BLaER1 treated with 17β-estradiol and CSF1 and Interleukin-3, amounts not matched to agents 10 nM and 100 nM (cell line): ENCODE measurements around the gene RHOT2.

Experiments
- H3K27ac ChIP-seq, 11 experiments: shearing (Covaris generic); formaldehyde crosslinking; 2 replicates each; pipeline ENCODE4 v1.8.1; 2022
- H3K27me3 ChIP-seq, 11 experiments: shearing (Covaris generic); formaldehyde crosslinking; 2 replicates each; pipeline ENCODE4 v1.8.1; 2022
- H3K36me3 ChIP-seq, 11 experiments: shearing (Covaris generic); formaldehyde crosslinking; 2 replicates each; pipeline ENCODE4 v1.8.1; 2022
- H3K4me1 ChIP-seq, 10 experiments: shearing (Covaris generic); formaldehyde crosslinking; 2 replicates each; pipeline ENCODE4 v1.8.1; 2022
- H3K4me2 ChIP-seq, 11 experiments: shearing (Covaris generic); formaldehyde crosslinking; 2 replicates each; pipeline ENCODE4 v1.8.1; 2022
- H3K4me3 ChIP-seq, 10 experiments: shearing (Covaris generic); formaldehyde crosslinking; 2 replicates each; pipeline ENCODE4 v1.8.1; 2022
- H3K9ac ChIP-seq, 11 experiments: shearing (Covaris generic); formaldehyde crosslinking; 2 replicates each; pipeline ENCODE4 v1.8.1; 2022
- H3K9me3 ChIP-seq, 11 experiments: shearing (Covaris generic); formaldehyde crosslinking; replicated peaks in 1 of 11; 2 replicates each; pipeline ENCODE4 v1.8.1; 2022
- H4K20me1 ChIP-seq, 11 experiments: shearing (Covaris generic); formaldehyde crosslinking; 2 replicates each; pipeline ENCODE4 v1.8.1; 2022
- Cebpa-rat ChIP-seq, 11 experiments: shearing (Covaris generic); IDR thresholded peaks; 2 replicates each; pipeline ENCODE4 v1.8.1; 2022

The RHOT2 gene

DNA sequence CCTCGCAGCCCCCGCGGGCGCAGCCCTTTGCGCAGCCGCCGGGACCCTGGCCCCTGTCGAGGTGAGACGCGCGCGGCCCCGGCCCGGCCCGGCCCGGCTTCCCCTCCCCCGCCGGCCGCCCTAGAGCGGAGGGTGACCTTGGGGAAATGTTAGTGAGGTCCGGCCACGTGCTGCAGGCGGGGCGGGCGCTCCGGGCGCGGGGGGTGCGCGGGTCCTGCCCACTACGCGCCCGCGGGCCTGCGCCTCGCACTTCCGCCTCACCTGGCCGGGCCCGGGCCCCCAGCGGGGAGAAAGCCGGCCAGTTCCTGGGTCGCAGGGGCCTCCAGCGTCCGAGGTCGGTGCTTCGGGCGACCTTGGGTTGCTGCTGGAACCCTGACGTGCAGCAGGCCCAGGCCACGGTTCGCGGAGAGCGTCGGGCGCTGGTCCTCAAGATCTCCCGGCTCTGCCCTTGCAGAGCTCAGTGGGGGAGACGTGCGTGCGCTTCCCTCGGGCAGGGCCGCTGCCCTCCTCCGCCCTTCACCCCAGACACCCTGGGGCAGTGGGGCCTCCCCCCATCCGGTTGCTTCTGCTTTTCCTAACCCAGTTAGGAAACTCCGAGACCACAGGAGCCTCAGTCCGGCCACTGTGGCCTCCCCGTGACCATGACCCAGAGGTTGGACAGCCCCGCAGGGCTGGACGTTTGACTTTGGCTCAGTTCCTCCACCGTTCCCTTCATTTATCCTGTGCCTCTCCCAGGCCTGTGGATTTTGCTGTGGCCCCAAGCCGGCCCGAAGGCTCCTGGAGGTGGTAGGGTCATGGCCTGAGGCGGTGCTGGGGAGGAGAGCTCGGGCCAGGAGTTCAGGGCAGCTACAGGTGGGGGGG, 25.5 kb upstream of the RHOT2 start:
- Histone ChIP-seq H3K9ac (peak overlapping the region; percentile 76 to 92 (median 87)), H3K4me2 (peak overlapping the region; percentile 86 to 100 (median 99)), H3K27ac (peak overlapping the region; percentile 78 to 91 (median 85)), H3K36me3 (peaks cover 0 to 35% (median 20%) of the 10 kb centered on the region in 11 experiments; a peak in 15 of 22 replicates), H3K9me3 (no peaks in the 10 kb centered on the region), H3K27me3 (no peaks in the 10 kb centered on the region), H3K4me1 (peaks cover 76 to 92% (median 84%) of the 10 kb centered on the region in 10 experiments), H3K4me3 (peak overlapping the region; percentile 76 to 95 (median 86)), H4K20me1 (peaks cover 26 to 51% (median 48%) of the 10 kb centered on the region in 11 experiments; a peak in 19 of 22 replicates)
- no peak for TF ChIP-seq Cebpa-rat (IDR thresholded peaks at IDR 0.05)

DNA sequence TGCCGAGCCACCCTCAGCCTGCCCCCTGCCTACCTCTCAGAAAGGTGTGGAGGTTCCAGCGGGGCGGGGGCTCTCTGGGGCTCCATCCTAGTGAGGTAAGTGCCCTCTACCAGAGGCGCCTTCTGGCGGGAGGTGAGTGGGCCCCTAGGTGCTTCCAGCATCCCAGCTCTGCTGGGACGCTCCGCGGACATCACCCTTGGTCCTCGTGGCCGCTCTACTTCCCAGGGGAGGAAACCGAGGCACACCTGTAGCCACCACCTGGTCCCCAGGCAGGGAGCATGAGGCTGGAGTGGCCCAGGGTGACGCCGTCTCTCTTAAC, 24.9 kb upstream of the RHOT2 start:
- H3K4me1 ChIP-seq = peaks cover 76 to 92% (median 84%) of the 10 kb centered on the region in 10 experiments
- peaks cover 0 to 37% (median 22%) of the 10 kb centered on the region in 11 experiments; a peak in 15 of 22 replicates for H3K36me3 ChIP-seq
- no peaks in the 10 kb centered on the region for H3K9me3 ChIP-seq
- H3K9ac ChIP-seq = peak overlapping the region; percentile 76 to 92 (median 87)
- no peaks in the 10 kb centered on the region for H3K27me3 ChIP-seq
- peak overlapping the region; percentile 86 to 100 (median 99) for H3K4me2 ChIP-seq
- no peak for TF ChIP-seq Cebpa-rat (IDR thresholded peaks at IDR 0.05)
- peak overlapping the region; percentile 76 to 95 (median 86) for H3K4me3 ChIP-seq
- H3K27ac ChIP-seq = peak overlapping the region; percentile 78 to 91 (median 85); a peak in 21 of 22 replicates
- H4K20me1 ChIP-seq = peaks cover 26 to 57% (median 52%) of the 10 kb centered on the region in 11 experiments; a peak in 19 of 22 replicates

DNA sequence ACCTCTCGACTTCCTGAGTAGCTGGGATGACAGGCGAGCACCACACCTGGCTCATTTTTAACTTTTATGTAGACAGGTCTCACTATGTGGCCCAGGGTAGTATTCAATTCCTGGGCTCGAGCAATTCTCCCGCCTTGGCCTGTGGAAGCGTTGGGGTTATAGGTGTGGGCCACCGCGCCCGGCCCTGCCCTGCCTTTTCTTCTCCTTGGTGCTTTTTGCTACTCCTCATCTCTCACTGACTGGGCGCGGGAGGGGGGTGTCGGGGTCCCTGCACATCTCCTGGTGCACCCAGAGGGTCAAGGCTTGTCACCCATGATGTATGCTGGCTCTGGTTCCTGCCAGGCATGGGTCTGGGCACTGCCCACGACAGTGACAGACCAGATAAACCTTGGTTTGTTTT, 23.4 kb upstream of the RHOT2 start:
- peaks cover 71 to 86% (median 77%) of the 10 kb centered on the region in 10 experiments for H3K4me1 ChIP-seq
- peak overlapping the region in 1 of 11 experiments; percentile 39; a peak in 1 of 22 replicates for H3K9ac ChIP-seq
- no peaks in the 10 kb centered on the region for H3K27me3 ChIP-seq
- no peaks in the 10 kb centered on the region for H3K9me3 ChIP-seq
- peaks cover 26 to 60% (median 52%) of the 10 kb centered on the region in 11 experiments; a peak in 19 of 22 replicates for H4K20me1 ChIP-seq
- TF ChIP-seq Cebpa-rat (IDR thresholded peaks at IDR 0.05) = no peak
- H3K27ac ChIP-seq = no peak overlapping the region
- H3K36me3 ChIP-seq = peaks cover 0 to 37% (median 22%) of the 10 kb centered on the region in 11 experiments; a peak in 15 of 22 replicates
- peak overlapping the region in 7 of 11 experiments; percentile 20 to 99 (median 98); a peak in 9 of 22 replicates for H3K4me2 ChIP-seq
- no peak overlapping the region for H3K4me3 ChIP-seq

DNA sequence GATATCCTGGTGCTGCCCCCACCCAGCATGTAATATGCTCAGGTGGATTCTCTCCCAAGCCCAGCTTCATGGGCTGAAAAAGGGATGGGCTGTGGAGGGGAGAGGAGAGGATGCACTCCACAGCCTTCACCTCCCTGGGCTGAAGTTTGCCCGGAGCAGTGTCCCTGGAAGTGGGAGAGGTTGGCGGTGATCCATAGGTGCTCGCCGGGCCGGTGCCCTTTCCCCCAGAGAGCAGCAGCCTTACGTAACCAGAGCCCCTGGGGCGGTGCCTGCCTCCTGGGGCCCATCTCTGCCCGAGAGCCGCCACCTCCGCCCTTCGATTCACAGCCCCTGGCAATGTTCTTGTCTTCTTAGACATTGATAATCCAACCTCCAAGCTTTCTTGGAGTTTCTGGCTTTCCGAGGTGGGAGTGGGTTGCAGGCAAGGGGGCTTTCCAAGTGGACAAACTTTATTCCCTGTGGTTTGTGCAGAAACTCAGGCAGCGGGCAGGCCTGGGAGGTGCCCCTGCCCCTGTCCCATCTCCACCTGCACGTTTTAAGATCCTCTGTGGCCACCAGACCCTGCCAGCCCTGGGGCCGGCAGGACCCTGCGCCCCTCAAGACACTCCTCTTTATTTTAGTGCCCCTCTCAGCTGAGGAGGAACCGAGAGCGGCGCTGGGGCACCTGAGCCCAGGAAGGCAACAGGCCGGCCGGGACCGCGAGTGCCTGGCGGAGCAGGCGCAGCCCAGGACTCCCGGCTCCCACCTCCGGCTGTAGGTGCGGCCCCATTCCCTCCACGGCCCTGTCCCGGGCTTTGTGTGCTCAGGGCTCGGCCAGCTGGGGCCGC, 21.9 kb upstream of the RHOT2 start:
- Histone ChIP-seq H3K27ac (peak overlapping the region in 2 of 11 experiments; percentile 17 to 28; a peak in 3 of 22 replicates), H3K4me3 (no peak overlapping the region), H3K4me1 (peaks cover 67 to 84% (median 77%) of the 10 kb centered on the region in 10 experiments), H3K9me3 (no peaks in the 10 kb centered on the region), H3K9ac (peak overlapping the region in 10 of 11 experiments; percentile 15 to 91 (median 53); a peak in 18 of 22 replicates), H3K36me3 (peaks cover 0 to 41% (median 22%) of the 10 kb centered on the region in 11 experiments; a peak in 15 of 22 replicates), H3K27me3 (no peaks in the 10 kb centered on the region), H3K4me2 (peak overlapping the region; percentile 86 to 99 (median 95)), H4K20me1 (peaks cover 26 to 61% (median 52%) of the 10 kb centered on the region in 11 experiments; a peak in 19 of 22 replicates)
- no peak for TF ChIP-seq Cebpa-rat (IDR thresholded peaks at IDR 0.05)

DNA sequence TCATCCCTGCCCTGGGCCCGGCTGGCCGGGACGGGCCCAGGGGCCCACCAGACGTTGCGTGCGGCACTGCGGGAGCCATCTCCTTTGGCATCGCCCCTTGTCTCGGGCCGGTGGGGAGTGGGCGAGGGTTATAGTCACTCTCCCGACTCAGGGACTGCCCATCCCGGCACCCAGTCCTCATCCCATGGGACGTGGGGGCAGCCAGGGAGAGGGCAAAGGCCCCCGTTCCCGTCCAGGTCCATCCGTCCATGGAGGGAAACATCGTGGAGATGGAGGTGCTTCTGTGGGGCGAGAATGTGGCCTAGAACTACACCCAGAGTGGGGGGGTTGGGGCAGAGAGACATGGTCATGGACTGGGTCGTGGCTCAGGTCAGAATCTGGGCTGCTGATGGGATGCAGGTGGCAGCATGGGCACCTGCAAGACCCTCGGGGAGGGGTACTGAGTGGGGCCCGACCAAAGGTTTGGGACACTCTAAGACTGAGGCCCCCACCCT, 21.2 kb upstream of the RHOT2 start:
- no peaks in the 10 kb centered on the region for H3K27me3 ChIP-seq
- peaks cover 26 to 66% (median 52%) of the 10 kb centered on the region in 11 experiments; a peak in 19 of 22 replicates for H4K20me1 ChIP-seq
- TF ChIP-seq Cebpa-rat (IDR thresholded peaks at IDR 0.05) = no peak
- no peaks in the 10 kb centered on the region for H3K9me3 ChIP-seq
- peak overlapping the region in 10 of 11 experiments; percentile 14 to 91 (median 53); a peak in 10 of 22 replicates for H3K9ac ChIP-seq
- H3K4me3 ChIP-seq = no peak overlapping the region
- H3K4me1 ChIP-seq = peaks cover 63 to 84% (median 72%) of the 10 kb centered on the region in 10 experiments
- H3K4me2 ChIP-seq = peak overlapping the region; percentile 86 to 99 (median 95); a peak in 21 of 22 replicates
- H3K36me3 ChIP-seq = peaks cover 0 to 48% (median 27%) of the 10 kb centered on the region in 11 experiments; a peak in 17 of 22 replicates
- H3K27ac ChIP-seq = peak overlapping the region in 2 of 11 experiments; percentile 17 to 28; a peak in 1 of 22 replicates

DNA sequence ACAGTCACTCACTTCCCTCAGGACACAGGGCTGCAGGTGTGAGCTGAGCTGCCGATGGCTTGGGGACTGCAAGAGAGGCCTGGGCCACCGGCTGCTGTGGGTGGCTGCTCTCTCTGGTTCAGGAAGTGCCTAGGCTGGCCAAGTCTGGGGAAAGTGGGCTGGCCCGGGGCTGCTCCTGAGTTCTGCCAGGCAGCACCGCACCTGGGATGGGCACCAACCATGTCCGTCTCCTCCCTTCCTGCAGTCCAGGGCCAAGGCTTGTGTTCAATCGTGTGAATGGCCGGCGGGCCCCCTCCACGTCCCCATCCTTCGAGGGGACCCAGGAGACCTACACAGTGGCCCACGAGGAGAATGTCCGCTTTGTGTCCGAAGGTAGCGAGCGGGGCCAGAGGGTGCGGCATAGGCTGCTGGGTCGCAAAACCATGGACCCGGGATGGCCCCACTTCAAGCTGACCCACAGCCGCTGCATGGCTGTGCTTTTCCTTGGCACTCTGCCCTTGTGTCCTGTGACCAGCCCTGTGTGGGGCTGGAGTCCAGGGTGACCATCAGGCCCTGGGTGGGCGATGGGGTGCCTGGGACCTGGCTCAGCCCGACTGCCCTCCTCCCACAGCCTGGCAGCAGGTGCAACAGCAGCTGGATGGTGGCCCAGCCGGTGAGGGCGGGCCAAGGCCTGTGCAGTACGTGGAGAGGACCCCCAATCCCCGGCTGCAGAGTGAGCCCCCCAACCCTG, 20.6 kb upstream of the RHOT2 start:
- Histone ChIP-seq H3K9ac (peak overlapping the region in 10 of 11 experiments; percentile 17 to 93 (median 74); a peak in 13 of 22 replicates), H3K27me3 (no peaks in the 10 kb centered on the region), H4K20me1 (peaks cover 26 to 71% (median 52%) of the 10 kb centered on the region in 11 experiments; a peak in 19 of 22 replicates), H3K36me3 (peaks cover 0 to 54% (median 33%) of the 10 kb centered on the region in 11 experiments; a peak in 18 of 22 replicates), H3K4me3 (peak overlapping the region in 1 of 10 experiments; percentile 86; a peak in 2 of 20 replicates), H3K9me3 (no peaks in the 10 kb centered on the region), H3K4me2 (peak overlapping the region; percentile 86 to 99 (median 95)), H3K27ac (peak overlapping the region in 1 of 11 experiments; percentile 17; a peak in 1 of 22 replicates), H3K4me1 (peaks cover 61 to 84% (median 72%) of the 10 kb centered on the region in 10 experiments)
- no peak for TF ChIP-seq Cebpa-rat (IDR thresholded peaks at IDR 0.05)

DNA sequence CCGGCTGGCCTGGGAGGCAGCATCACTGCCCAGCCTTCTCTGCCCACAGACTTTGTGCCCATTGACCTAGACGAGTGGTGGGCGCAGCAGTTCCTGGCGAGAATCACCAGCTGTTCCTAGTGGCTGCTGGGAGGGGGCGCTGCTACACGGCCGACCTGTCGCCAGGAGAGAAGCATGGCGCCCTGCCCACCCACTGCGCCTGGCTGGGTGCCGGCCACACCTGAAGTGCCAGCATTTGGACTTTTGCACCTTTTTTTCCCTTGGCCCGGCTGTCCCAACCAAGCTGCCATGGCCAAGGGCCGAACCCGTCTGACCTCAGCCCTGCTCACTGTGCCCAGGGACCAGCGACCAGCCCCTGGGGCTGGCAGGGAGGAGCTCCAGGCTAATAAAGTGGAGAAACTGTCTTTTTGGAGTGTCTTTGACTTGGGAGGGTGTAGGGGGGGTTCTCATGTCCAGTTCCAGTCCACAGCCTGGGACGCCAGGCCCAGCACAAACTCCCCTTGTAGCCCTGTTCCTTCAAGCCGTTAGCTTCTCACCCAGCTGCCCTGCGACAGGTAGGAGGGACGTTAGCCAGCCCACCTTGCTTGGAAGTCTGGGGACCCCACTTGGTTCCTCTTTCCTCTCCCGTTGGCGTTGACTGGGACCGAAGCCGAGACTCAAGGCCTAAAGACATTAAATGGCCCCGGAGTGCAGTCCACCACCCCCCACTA, 19.7 kb upstream of the RHOT2 start:
- H3K4me2 ChIP-seq = peak overlapping the region; percentile 86 to 99 (median 95)

More for the DNA sequence above, 19.7 kb upstream of the RHOT2 start:
- Histone ChIP-seq H3K9ac (peak overlapping the region; percentile 86 to 95 (median 91)), H3K9me3 (no peaks in the 10 kb centered on the region), H3K36me3 (peaks cover 0 to 63% (median 33%) of the 10 kb centered on the region in 11 experiments; a peak in 18 of 22 replicates), H3K4me1 (peaks cover 52 to 75% (median 64%) of the 10 kb centered on the region in 10 experiments), H4K20me1 (peaks cover 20 to 70% (median 44%) of the 10 kb centered on the region in 11 experiments; a peak in 19 of 22 replicates), H3K27me3 (no peaks in the 10 kb centered on the region), H3K27ac (peak overlapping the region; percentile 79 to 91 (median 86)), H3K4me3 (peak overlapping the region; percentile 57 to 95 (median 84))
- no peak for TF ChIP-seq Cebpa-rat (IDR thresholded peaks at IDR 0.05)
